Pancreas (tissue), 10 donors: ENCODE results near the gene SULT1A1. TPM values are rescaled to one million over a fixed set of nuclear protein-coding genes. Genes with fewer than 3 reads are reported as not detected.

ENCODE experiments used
- ATAC-seq, 4 donors: fragments of 200-7000 bp; cut with Tn5 transposase; one replicate each; pipeline versions ENCODE4 v1.8.0 to v1.9.1; 2020; ENCODE audit warnings: mild to moderate bottlenecking in 4 of 4, moderate library complexity in 4 of 4
- DNase-seq, 6 donors: peaks; one replicate each; pipeline ENCODE4 v3.0.0-alpha.2; 2020
- FAIRE-seq: peaks from 2 replicates; lab custom pipeline; 2012; peaks lifted over from hg19 to GRCh38; lab: Jason Lieb, UNC
- H3K27ac ChIP-seq, 4 donors: fragments of 200-600 bp; sonication (generic); 1 replicate in 3 of 4; 2 replicates in 1 of 4; pipeline versions ENCODE4 v1.5.0 to v1.8.0; 2020
- H3K27me3 ChIP-seq, 4 donors: fragments of 200-600 bp; one replicate each; pipeline ENCODE4 v1.8.0; 2021
- H3K36me3 ChIP-seq, 3 donors: fragments of 200-600 bp; sonication (generic) in 1 of 3; one replicate each; pipeline versions ENCODE4 v1.5.0 to v1.8.0; 2020 to 2021
- H3K4me1 ChIP-seq, 3 donors: fragments of 200-600 bp; one replicate each; pipeline ENCODE4 v1.8.0; 2021
- H3K4me3 ChIP-seq, 4 donors: fragments of 200-600 bp; sonication (generic) in 2 of 4; one replicate each; pipeline versions ENCODE4 v1.5.0 to v1.8.0; 2020 to 2021
- H3K9me3 ChIP-seq, 4 donors: fragments of 200-600 bp; one replicate each; pipeline ENCODE4 v1.8.0; 2021
- CTCF ChIP-seq, 4 donors: fragments of 200-600 bp; sonication (generic) in 3 of 4; IDR thresholded peaks; one replicate each; pipeline versions ENCODE4 v1.5.0 to v1.8.0; 2021; ENCODE audit warnings: antibody characterized with exemption in 4 of 4
- WGBS, 2 donors: extraction: QIAGEN DNeasy Blood & Tissue Kit; methylation state at CpG; one replicate each; pipeline ENCODE4 v1.1.7; 2013; 5-methylcytosine and 5-hydroxymethylcytosine counted together
- intact Hi-C, 3 donors: fragments of 100-400 bp; cut with DNase I; formaldehyde crosslinking; loops; one replicate each; pipeline versions ENCODE4 v1.11.1 to v1.14.2; 2022
- polyA plus RNA-seq, 2 donors: library from polyadenylated mRNA; stranded (reverse); fragments of 200-250 nt; gene quantifications; one replicate each; pipeline ENCODE4 v1.2.3, GENCODE V29; 2013
- total RNA-seq, 6 donors: library from RNA; stranded (reverse); fragmentation: NEBNext Ultra II Directional in 4 of 6; extraction: Animal tissue kit (Norgen Biotek cat#: 25700) in 4 of 6; gene quantifications; one replicate each; pipeline versions ENCODE4 v1.2.1 to v1.2.4, GENCODE V29; 2021 to 2023
- donor health status: healthy with polysubstance abuse.
- donor health status: DM: no; HTN: no; CAD: no; lungs with moderate emphysema.
- donor health status: DM: no; HTN: no; CAD: no.
- donor health status: control.
- donor health status: control.
- donor health status: Bipolar disorder and iron deficiency.
- donor health status: DM: yes; HTN: yes; CAD: no.
- donor health status: DM: no; HTN: no; CAD: no.
- donor health status: DM: no; HTN: no; CAD: no.
- donor health status: DM: yes; HTN: yes; CAD: no.

Gene SULT1A1
- total and polyA plus RNA-seq, 8 donors = 5.7 to 46.7 (median 12.2) TPM

GRCh38 chr16:28589930-28590329 is 19.9 kb downstream of the SULT1A1 start:
- no peaks in the 10 kb centered on the region for H3K4me1 ChIP-seq
- no peaks in the 10 kb centered on the region for H3K27me3 ChIP-seq
- FAIRE-seq (no peak), ATAC-seq (no peak), DNase-seq (peak in 1 of 6 donors; percentile 43)
- H3K27ac ChIP-seq = no peak overlapping the region
- H3K9me3 ChIP-seq = no peaks in the 10 kb centered on the region
- WGBS, 2 donors = 93 to 97% methylated on average over 13 of the region's 13 CpGs
- H3K4me3 ChIP-seq = no peak overlapping the region
- peaks cover 0 to 37% (median 4%) of the 10 kb centered on the region in 3 donors for H3K36me3 ChIP-seq
- intact Hi-C loops = no loop called here
- TF ChIP-seq CTCF (IDR thresholded peaks at IDR 0.05) = no peak

GRCh38 chr16:28589069-28589468 is 20.8 kb downstream of the SULT1A1 start:
- Histone ChIP-seq H3K4me3 (no peak overlapping the region), H3K4me1 (no peaks in the 10 kb centered on the region), H3K27ac (no peak overlapping the region), H3K27me3 (no peaks in the 10 kb centered on the region), H3K36me3 (peaks cover 0 to 39% (median 7%) of the 10 kb centered on the region in 3 donors), H3K9me3 (no peaks in the 10 kb centered on the region)
- ATAC-seq = no peak
- DNase-seq = no peak
- WGBS, 2 donors = 90 to 94% methylated on average over 8 of the region's 8 CpGs
- no peak for TF ChIP-seq CTCF (IDR thresholded peaks at IDR 0.05)
- intact Hi-C loops = no loop called here
- no peak for FAIRE-seq

GRCh38 chr16:28587386-28587785 is 22.5 kb downstream of the SULT1A1 start:
- no peak for FAIRE-seq
- Histone ChIP-seq H3K4me3 (no peak overlapping the region), H3K4me1 (no peaks in the 10 kb centered on the region), H3K27ac (no peak overlapping the region), H3K36me3 (peaks cover 0 to 39% (median 7%) of the 10 kb centered on the region in 3 donors), H3K9me3 (no peaks in the 10 kb centered on the region), H3K27me3 (no peaks in the 10 kb centered on the region)
- no peak for DNase-seq
- WGBS, 2 donors = 90 to 92% methylated on average over 8 of the region's 8 CpGs
- no peak for ATAC-seq
- intact Hi-C loops = no loop called here
- TF ChIP-seq CTCF (IDR thresholded peaks at IDR 0.05) = no peak

- TF ChIP-seq CTCF (IDR thresholded peaks at IDR 0.05) = no peak
- Histone ChIP-seq H3K4me3 (no peak overlapping the region), H3K9me3 (no peaks in the 10 kb centered on the region), H3K4me1 (no peaks in the 10 kb centered on the region), H3K27ac (peak overlapping the region in 1 of 4 donors; percentile 41), H3K27me3 (no peaks in the 10 kb centered on the region), H3K36me3 (peaks cover 0 to 39% (median 7%) of the 10 kb centered on the region in 3 donors)
- DNase-seq = no peak
- WGBS, 2 donors = 79 to 92% methylated on average over 3 of the region's 3 CpGs
- ATAC-seq = no peak
- intact Hi-C loops = no loop called here
- no peak for FAIRE-seq
These were observed 23.4 kb downstream of the SULT1A1 start for GRCh38 chr16:28586466-28586865.

- ATAC-seq (peak in 3 of 4 donors; percentile 46 to 62 (median 50)), FAIRE-seq (no peak), DNase-seq (peak in 4 of 6 donors; percentile 38 to 78 (median 62))
- Histone ChIP-seq H3K9me3 (no peaks in the 10 kb centered on the region), H3K4me1 (no peaks in the 10 kb centered on the region), H3K27ac (peak overlapping the region in 1 of 4 donors; percentile 41), H3K36me3 (peaks cover 0 to 34% (median 7%) of the 10 kb centered on the region in 3 donors), H3K27me3 (no peaks in the 10 kb centered on the region), H3K4me3 (no peak overlapping the region)
- no peak for TF ChIP-seq CTCF (IDR thresholded peaks at IDR 0.05)
- 64 to 69% methylated on average over 11 of the region's 11 CpGs for whole genome bisulfite sequencing, 2 donors
- intact Hi-C loops = no loop called here
These were observed 24.2 kb downstream of the SULT1A1 start for GRCh38 chr16:28585674-28586073.
